SU-DHL-6 (cell line): Measurements from ENCODE around the gene CNTN4.

Experiments used
- H2AFZ ChIP-seq: fragments of 200-600 bp; sonication (generic); 2 replicates; pipeline ENCODE4 v1.6.1; 2014; ENCODE audit warnings: low read depth, mild to moderate bottlenecking, moderate library complexity, mixed read lengths, antibody characterized with exemption, low read length; ENCODE audit not compliant: severe bottlenecking
- H3F3A ChIP-seq: fragments of 200-600 bp; shearing (Covaris generic); 2 replicates; pipeline ENCODE4 v1.6.0; 2016; ENCODE audit warnings: antibody characterized with exemption, mild to moderate bottlenecking; ENCODE audit not compliant: insufficient read depth
- H3K27ac ChIP-seq: fragments of 200-600 bp; sonication (generic); 2 replicates; pipeline ENCODE4 v1.5.1; 2016; ENCODE audit warnings: low read depth, mild to moderate bottlenecking, low read length, moderate library complexity, mixed read lengths
- H3K27me3 ChIP-seq: fragments of 200-600 bp; sonication (generic), shearing (Covaris generic); 2 replicates; pipeline ENCODE4 v1.6.0; 2014; ENCODE audit warnings: mild to moderate bottlenecking, low read length
- H3K36me3 ChIP-seq: fragments of 200-600 bp; sonication (generic); 2 replicates; pipeline ENCODE4 v1.6.1; 2014; ENCODE audit warnings: mild to moderate bottlenecking, low read length, mixed read lengths
- H3K4me2 ChIP-seq: fragments of 300-600, 200-600 bp; shearing (Covaris generic), sonication (generic); 2 replicates; pipeline ENCODE4 v1.6.0; 2014; ENCODE audit warnings: low read length, low read depth, mild to moderate bottlenecking; ENCODE audit not compliant: poor library complexity, severe bottlenecking
- H3K4me3 ChIP-seq: fragments of 200-600 bp; sonication (generic); 2 replicates; pipeline ENCODE4 v1.5.1; 2014; ENCODE audit warnings: antibody characterized with exemption, low read length, mild to moderate bottlenecking, mixed read lengths; ENCODE audit not compliant: insufficient read depth, poor library complexity, severe bottlenecking
- H3K79me2 ChIP-seq: fragments of 200-600 bp; sonication (generic); 2 replicates; pipeline ENCODE4 v1.6.1; 2014; ENCODE audit warnings: mild to moderate bottlenecking, low read length, moderate library complexity; ENCODE audit not compliant: insufficient read depth
- H3K9ac ChIP-seq: fragments of 200-600 bp; sonication (generic); 2 replicates; pipeline ENCODE4 v1.7.0; 2014; ENCODE audit warnings: mild to moderate bottlenecking, low read length
- H3K9me2 ChIP-seq: fragments of 200-600 bp; sonication (generic); replicated peaks from 2 replicates; pipeline ENCODE4 v1.6.1; 2014; ENCODE audit warnings: low read length; ENCODE audit not compliant: insufficient read depth
- H3K9me3 ChIP-seq: fragments of 200-600 bp; sonication (generic); 2 replicates; pipeline ENCODE4 v1.6.1; 2014; ENCODE audit warnings: low read length, mixed read lengths; ENCODE audit not compliant: insufficient read depth
- H4K20me1 ChIP-seq: fragments of 200-600 bp; sonication (generic); 2 replicates; pipeline ENCODE4 v1.6.1; 2014; ENCODE audit warnings: low read depth, mild to moderate bottlenecking, antibody characterized with exemption, low read length, moderate library complexity, mixed read lengths
- CTCF ChIP-seq: fragments of 200-600 bp; sonication (generic); IDR thresholded peaks from one replicate; pipeline ENCODE4 v1.5.1; 2017; ENCODE audit warnings: antibody characterized with exemption, mild to moderate bottlenecking, low read length, moderate library complexity; ENCODE audit not compliant: insufficient read depth, poor library complexity, severe bottlenecking
- EZH2phosphoT487 ChIP-seq: fragments of 200-600 bp; sonication (generic), shearing (Covaris generic); conservative IDR thresholded peaks from 2 replicates; pipeline ENCODE4 v1.6.1; 2018; ENCODE audit warnings: mild to moderate bottlenecking, antibody characterized with exemption, low read length, moderate library complexity, mixed read lengths

The CNTN4 gene

GRCh38 chr3:3085782-3086181 is 987.1 kb downstream of the CNTN4 start:
- Histone ChIP-seq H3K9me2 (no peaks in the 10 kb centered on the region), H3F3A (no peaks in the 10 kb centered on the region), H3K27ac (no peak overlapping the region), H3K79me2 (no peaks in the 10 kb centered on the region), H3K36me3 (no peaks in the 10 kb centered on the region), H3K9me3 (no peaks in the 10 kb centered on the region), H3K4me3 (no peak overlapping the region), H4K20me1 (no peaks in the 10 kb centered on the region), H3K9ac (no peak overlapping the region), H3K27me3 (no peaks in the 10 kb centered on the region), H3K4me2 (no peak overlapping the region), H2AFZ (no peak overlapping the region)
- TF ChIP-seq EZH2phosphoT487 (no peak), CTCF (no peak)

DNA sequence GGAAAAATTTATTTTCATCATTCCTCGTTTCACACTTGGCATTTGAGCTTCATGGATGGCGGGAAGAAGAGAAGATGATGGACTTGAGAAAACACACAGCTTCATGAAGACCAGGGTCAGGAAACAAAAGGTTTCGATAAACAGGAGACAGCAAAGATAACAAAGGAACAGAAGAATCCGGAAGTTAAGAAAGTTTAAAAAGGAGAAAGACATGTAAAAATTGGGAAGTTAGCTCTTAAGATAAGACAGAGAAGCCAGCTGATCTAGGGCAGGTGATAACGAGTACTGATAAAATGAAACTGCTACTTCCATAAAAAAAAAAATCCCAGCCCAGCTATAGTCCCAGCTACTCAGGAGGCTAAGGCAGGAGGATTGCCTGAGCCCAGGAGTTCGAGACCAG is 987.6 kb downstream of the CNTN4 start:
- H2AFZ ChIP-seq: no peak overlapping the region
- TF ChIP-seq EZH2phosphoT487 (no peak), CTCF (no peak)
- H3K36me3 ChIP-seq: no peaks in the 10 kb centered on the region
- H3K4me3 ChIP-seq: no peak overlapping the region
- no peaks in the 10 kb centered on the region for H3F3A ChIP-seq
- H3K9me2 ChIP-seq: no peaks in the 10 kb centered on the region
- no peak overlapping the region for H3K27ac ChIP-seq
- no peaks in the 10 kb centered on the region for H3K27me3 ChIP-seq
- no peaks in the 10 kb centered on the region for H4K20me1 ChIP-seq
- no peaks in the 10 kb centered on the region for H3K9me3 ChIP-seq
- no peak overlapping the region for H3K9ac ChIP-seq
- no peaks in the 10 kb centered on the region for H3K79me2 ChIP-seq
- no peak overlapping the region for H3K4me2 ChIP-seq

DNA sequence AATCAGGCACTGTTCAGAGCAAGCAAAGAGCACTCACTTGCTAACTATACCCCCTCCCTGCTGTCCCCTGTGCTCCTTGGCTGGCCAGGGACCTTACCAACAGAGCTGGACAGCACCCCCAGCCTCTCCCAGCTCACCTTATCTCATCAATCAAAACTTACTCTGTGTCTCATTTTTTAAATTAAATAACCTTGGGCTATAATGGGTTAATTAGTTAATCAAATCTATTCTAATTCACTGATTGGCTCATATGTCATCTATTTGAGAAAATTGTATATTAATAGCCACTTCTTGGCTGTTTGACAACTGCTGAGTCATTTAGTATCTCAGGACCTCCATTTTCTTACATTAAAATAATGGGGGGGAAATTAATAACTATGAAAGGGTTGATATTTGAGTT is 988.6 kb downstream of the CNTN4 start:
- Histone ChIP-seq H3K27ac (no peak overlapping the region), H3K4me3 (no peak overlapping the region), H2AFZ (no peak overlapping the region), H3K36me3 (no peaks in the 10 kb centered on the region), H3K79me2 (no peaks in the 10 kb centered on the region), H3K4me2 (no peak overlapping the region), H4K20me1 (no peaks in the 10 kb centered on the region), H3K9me2 (no peaks in the 10 kb centered on the region), H3F3A (no peaks in the 10 kb centered on the region), H3K9me3 (no peaks in the 10 kb centered on the region), H3K9ac (no peak overlapping the region), H3K27me3 (no peaks in the 10 kb centered on the region)
- TF ChIP-seq CTCF: no peak
- no peak for TF ChIP-seq EZH2phosphoT487
